Thymus (tissue), 11 donors: ENCODE data around the gene ENPP3. TPM values are rescaled to one million over a fixed set of nuclear protein-coding genes. Genes with fewer than 3 reads are reported as not detected.

Experiments
- DNase-seq, 9 donors: peaks; one replicate each; pipeline ENCODE4 v3.0.0-alpha.2; 2013; ENCODE audit warnings: low spot score in 9 of 9, low read depth in 6 of 9, missing footprints in 1 of 9
- H3K27ac ChIP-seq, 2 donors: one replicate each; pipeline ENCODE4 v1.5.1; 2013; ENCODE audit warnings: control low read depth in 1 of 2, low read depth in 1 of 2, low read length in 1 of 2, mild to moderate bottlenecking in 1 of 2, moderate library complexity in 1 of 2
- H3K27me3 ChIP-seq, 2 donors: one replicate each; pipeline ENCODE4 v1.5.1; 2013; ENCODE audit warnings: low read length in 1 of 2; ENCODE audit not compliant: control insufficient read depth in 2 of 2, insufficient read depth in 1 of 2
- H3K36me3 ChIP-seq, 2 donors: one replicate each; pipeline ENCODE4 v1.5.1; 2013; ENCODE audit warnings: low read length in 1 of 2, mild to moderate bottlenecking in 1 of 2, moderate library complexity in 1 of 2; ENCODE audit not compliant: control insufficient read depth in 2 of 2, insufficient read depth in 2 of 2
- H3K4me1 ChIP-seq, 2 donors: one replicate each; pipeline ENCODE4 v1.5.1; 2013; ENCODE audit warnings: low read length in 2 of 2; ENCODE audit not compliant: control insufficient read depth in 2 of 2, insufficient read depth in 2 of 2
- H3K4me3 ChIP-seq, 2 donors: one replicate each; pipeline ENCODE4 v1.5.1; 2013; ENCODE audit warnings: low read length in 2 of 2, control low read depth in 1 of 2, mild to moderate bottlenecking in 1 of 2
- H3K9me3 ChIP-seq, 2 donors: one replicate each; pipeline ENCODE4 v1.5.1; 2013; ENCODE audit warnings: low read length in 1 of 2, mild to moderate bottlenecking in 1 of 2; ENCODE audit not compliant: control insufficient read depth in 2 of 2, insufficient read depth in 1 of 2
- WGBS: extraction: QIAGEN DNeasy Blood & Tissue Kit; methylation state at CpG from one replicate; pipeline ENCODE4 v1.1.7; 2013; 5-methylcytosine and 5-hydroxymethylcytosine counted together
- polyA plus RNA-seq: library from polyadenylated mRNA; stranded (reverse); fragments of 200-250 nt; gene quantifications from one replicate; pipeline ENCODE4 v1.2.3, GENCODE V29; 2013
- total RNA-seq: library from RNA; stranded (reverse); fragments of 120-200 nt; gene quantifications from one replicate; pipeline ENCODE4 v1.2.4, GENCODE V29; 2013
- donor health status: healthy.

Gene ENPP3
- total and polyA plus RNA-seq, 2 donors = 4.4 to 50.5 TPM

GRCh38 chr6:131784561-131784960 is 147.5 kb downstream of the ENPP3 start:
- DNase-seq = no peak
- Histone ChIP-seq H3K27me3 (no peaks in the 10 kb centered on the region), H3K27ac (no peak overlapping the region), H3K9me3 (no peaks in the 10 kb centered on the region), H3K4me1 (no peaks in the 10 kb centered on the region), H3K36me3 (no peaks in the 10 kb centered on the region), H3K4me3 (no peak overlapping the region)
- WGBS = 91% methylated on average over 1 of the region's 1 CpG

DNA sequence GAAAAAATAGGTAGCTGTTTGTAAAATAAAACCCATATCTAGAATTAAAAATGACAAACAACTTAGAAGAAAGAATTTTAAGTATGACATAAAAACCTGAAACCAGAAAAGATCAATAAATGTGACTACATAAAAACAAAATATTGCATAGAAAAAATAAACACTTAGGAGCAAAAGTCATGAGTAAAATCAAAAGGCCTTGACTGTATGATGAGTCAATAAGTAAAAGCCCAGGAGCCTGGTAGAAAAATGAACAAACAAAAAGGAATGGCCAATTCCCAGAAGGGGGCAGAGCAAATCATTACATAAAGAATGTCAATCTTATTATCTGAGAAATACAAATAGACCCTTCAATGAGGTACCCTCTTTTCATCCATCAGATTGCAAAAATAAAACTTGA is 150.0 kb downstream of the ENPP3 start:
- no peaks in the 10 kb centered on the region for H3K36me3 ChIP-seq
- H3K4me3 ChIP-seq = no peak overlapping the region

DNA sequence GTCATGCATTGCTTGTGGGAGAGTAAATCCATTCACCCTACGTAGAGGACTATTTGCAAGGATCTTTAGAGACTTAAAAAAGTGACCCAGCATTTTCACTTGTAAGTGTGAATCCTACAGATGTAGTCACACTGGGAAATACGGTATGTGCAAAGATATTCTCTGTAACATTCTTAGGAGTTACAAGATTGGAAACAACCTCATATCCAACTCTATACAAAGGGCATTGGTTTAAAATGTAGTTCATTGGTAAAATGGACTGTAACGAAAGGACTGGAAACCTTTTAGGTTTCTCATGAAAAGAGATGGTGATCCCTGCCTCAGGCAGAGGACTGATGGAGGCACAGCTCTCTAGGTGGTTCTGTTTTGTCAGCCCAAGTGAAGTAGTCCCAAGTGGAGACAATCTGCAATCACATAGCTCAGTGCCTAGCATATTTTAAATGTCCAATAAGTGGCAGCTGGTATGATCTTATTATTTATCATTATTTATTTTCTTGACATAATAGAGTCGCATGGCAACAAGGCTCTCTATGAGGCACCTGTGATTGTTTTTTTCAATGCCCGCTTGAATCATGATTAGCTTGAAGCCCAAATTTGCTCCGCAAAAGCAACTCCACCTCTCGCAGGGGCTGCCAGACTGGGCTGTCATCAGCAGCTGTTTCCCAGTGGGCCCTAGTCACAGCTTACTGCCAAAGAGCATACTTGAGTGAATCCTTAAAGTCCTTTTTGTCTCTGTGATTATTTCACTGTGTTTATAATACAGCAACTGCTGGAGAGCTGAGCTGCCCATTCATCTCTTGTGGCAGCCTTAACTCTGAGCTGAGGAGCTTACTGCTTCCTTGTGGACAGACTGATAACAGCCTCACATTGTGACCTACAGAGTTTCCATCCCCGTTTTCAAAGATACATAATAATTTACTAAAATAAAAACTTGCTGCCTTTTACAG is 150.9 kb downstream of the ENPP3 start:
- DNase-seq = no peak
- H3K4me1 ChIP-seq = no peaks in the 10 kb centered on the region
- WGBS = 85% methylated on average over 8 of the region's 8 CpGs
- no peak overlapping the region for H3K4me3 ChIP-seq
- no peaks in the 10 kb centered on the region for H3K9me3 ChIP-seq
- no peaks in the 10 kb centered on the region for H3K36me3 ChIP-seq
- H3K27ac ChIP-seq = no peak overlapping the region
- no peaks in the 10 kb centered on the region for H3K27me3 ChIP-seq

More for the DNA sequence above, 150.0 kb downstream of the ENPP3 start:
- H3K27me3 ChIP-seq = no peaks in the 10 kb centered on the region
- DNase-seq = no peak
- no peaks in the 10 kb centered on the region for H3K4me1 ChIP-seq
- no peaks in the 10 kb centered on the region for H3K9me3 ChIP-seq
- no peak overlapping the region for H3K27ac ChIP-seq

DNA sequence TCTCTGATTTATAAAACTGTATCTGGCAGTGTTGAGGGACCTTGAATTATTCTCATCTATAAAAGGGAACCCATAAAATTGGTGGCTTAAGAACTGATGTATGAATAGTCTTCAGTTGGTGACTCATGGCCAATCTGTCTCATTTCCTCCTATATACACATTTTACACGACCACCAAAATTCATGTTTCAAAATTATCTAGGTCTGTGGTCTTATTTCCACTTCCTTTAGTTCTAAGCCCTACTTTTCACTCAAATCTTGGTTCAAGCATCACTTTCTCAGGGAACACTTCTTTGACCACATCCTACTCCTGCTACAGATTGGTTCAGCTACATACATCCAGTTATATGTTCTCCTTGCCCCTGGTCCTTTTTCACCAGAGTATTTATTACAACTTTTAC is 152.1 kb downstream of the ENPP3 start:
- no peak for DNase-seq
- no peaks in the 10 kb centered on the region for H3K36me3 ChIP-seq
- H3K27ac ChIP-seq = no peak overlapping the region
- 5% methylated on average over 1 of the region's 1 CpG for WGBS
- H3K4me1 ChIP-seq = no peaks in the 10 kb centered on the region
- no peak overlapping the region for H3K4me3 ChIP-seq
- no peaks in the 10 kb centered on the region for H3K27me3 ChIP-seq
- no peaks in the 10 kb centered on the region for H3K9me3 ChIP-seq

DNA sequence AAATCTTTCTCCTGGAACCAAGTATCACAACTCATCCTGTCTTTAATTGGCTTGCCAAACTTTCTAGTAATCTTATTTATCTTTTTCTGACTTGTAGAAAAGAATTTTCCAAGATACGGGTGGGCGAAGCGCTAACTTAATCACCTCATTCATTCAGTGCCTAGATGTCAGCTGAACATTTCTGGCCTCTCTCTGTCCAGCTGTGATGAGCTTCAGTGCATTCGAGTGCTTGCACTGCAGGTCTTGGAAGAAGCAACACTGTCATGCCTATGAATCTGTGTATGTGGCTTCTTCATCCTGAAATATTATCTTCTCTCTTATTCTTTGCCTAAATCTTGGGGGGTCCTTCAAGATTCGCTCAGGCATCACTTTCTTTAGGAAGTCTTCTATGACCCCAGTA is 154.4 kb downstream of the ENPP3 start:
- H3K27ac ChIP-seq = no peak overlapping the region
- H3K27me3 ChIP-seq = no peaks in the 10 kb centered on the region
- no peak overlapping the region for H3K4me3 ChIP-seq
- 92% methylated on average over 5 of the region's 5 CpGs for WGBS
- no peaks in the 10 kb centered on the region for H3K9me3 ChIP-seq
- no peak for DNase-seq
- H3K36me3 ChIP-seq = no peaks in the 10 kb centered on the region
- H3K4me1 ChIP-seq = no peaks in the 10 kb centered on the region

DNA sequence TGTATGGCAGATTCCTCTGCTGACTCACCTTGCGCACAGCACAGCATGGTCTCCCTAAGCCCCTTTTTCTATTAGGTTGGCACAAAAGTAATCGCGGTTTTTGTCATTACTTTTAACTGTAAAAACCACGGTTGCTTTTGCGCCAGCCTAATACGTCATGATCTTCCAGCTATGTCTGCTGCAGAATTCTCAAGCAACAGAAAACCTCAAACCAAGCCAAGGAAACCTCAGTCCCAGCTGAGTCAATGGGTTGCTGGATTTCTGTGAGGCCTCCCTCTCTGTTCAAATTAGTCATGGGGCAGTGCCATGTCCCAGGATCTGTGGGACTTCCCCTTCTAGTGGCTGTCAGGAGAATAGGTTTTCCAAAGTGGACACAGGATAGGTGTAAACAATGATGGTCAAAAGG is 155.0 kb downstream of the ENPP3 start:
- Histone ChIP-seq H3K4me3 (no peak overlapping the region), H3K27me3 (no peaks in the 10 kb centered on the region), H3K27ac (no peak overlapping the region), H3K36me3 (no peaks in the 10 kb centered on the region), H3K4me1 (no peaks in the 10 kb centered on the region), H3K9me3 (no peaks in the 10 kb centered on the region)
- WGBS = 82% methylated on average over 6 of the region's 6 CpGs
- no peak for DNase-seq

GRCh38 chr6:131795366-131795765 is 158.3 kb downstream of the ENPP3 start:
- Histone ChIP-seq H3K27ac (no peak overlapping the region), H3K4me1 (no peaks in the 10 kb centered on the region), H3K36me3 (no peaks in the 10 kb centered on the region), H3K4me3 (no peak overlapping the region), H3K27me3 (no peaks in the 10 kb centered on the region), H3K9me3 (no peaks in the 10 kb centered on the region)
- DNase-seq = no peak
- 88% methylated on average over 2 of the region's 2 CpGs for whole genome bisulfite sequencing

Other genes with a start within 250 kb of the ENPP3 start
- 2.8 TPM for gene ARG1, start 64.1 kb upstream of the ENPP3 start, total RNA-seq
- gene ARG1, start 64.1 kb upstream of the ENPP3 start, polyA plus RNA-seq = 13.7 TPM
- 31.8 TPM for gene MED23, start 9.1 kb upstream of the ENPP3 start, total RNA-seq
- gene MED23, start 9.1 kb upstream of the ENPP3 start, polyA plus RNA-seq = 33.2 TPM
- not detected for gene OR2A4, start 64.1 kb downstream of the ENPP3 start, total RNA-seq
- 0.27 TPM for gene OR2A4, start 64.1 kb downstream of the ENPP3 start, polyA plus RNA-seq
- not detected for gene CTAGE9, start 73.7 kb downstream of the ENPP3 start, total RNA-seq
- 0.02 TPM for gene CTAGE9, start 73.7 kb downstream of the ENPP3 start, polyA plus RNA-seq
- gene ENPP1, start 170.7 kb downstream of the ENPP3 start, total RNA-seq = 5.7 TPM
- gene ENPP1, start 170.7 kb downstream of the ENPP3 start, polyA plus RNA-seq = 10.4 TPM